T-helper 1 cell (primary cell): ENCODE measurements around the gene C1orf116.
"Not testable (repeated sequence)": the region's sequence is repeated elsewhere in the genome, so short reads cannot be mapped to it uniquely, and the experiment has no call there.

Source experiments
- DNase-seq, 5 donors: peaks; one replicate each; pipeline ENCODE4 v3.0.0-alpha.2; 2012 to 2020

The C1orf116 gene

GRCh38 chr1:207058878-207059867 lies 26.6 kb upstream of the C1orf116 start:
- no peak for DNase-seq

GRCh38 chr1:207058252-207058651 lies 25.7 kb upstream of the C1orf116 start:
- no peak for DNase-seq

GRCh38 chr1:207056673-207057072 lies 24.1 kb upstream of the C1orf116 start:
- no peak for DNase-seq

- no peak for DNase-seq
Observed at GRCh38 chr1:207055386-207056001, 22.9 kb upstream of the C1orf116 start.

- no peak for DNase-seq
Observed at GRCh38 chr1:207054491-207054890, 21.9 kb upstream of the C1orf116 start.

GRCh38 chr1:207052911-207053769 lies 20.6 kb upstream of the C1orf116 start, which contains the start of gene PFKFB2:
TSS of gene PFKFB2 (plus strand) at chr1:207053275. CDS start at chr1:207054718, 1,443 bp downstream.
- peak; percentile 90 to 94 (median 91) for DNase-seq

GRCh38 chr1:207051191-207051943 lies 18.8 kb upstream of the C1orf116 start, which contains the start of gene YOD1:
TSS of gene YOD1 (minus strand) at chr1:207051208. CDS start at chr1:207051030, 178 bp downstream.
- DNase-seq, result no peak

GRCh38 chr1:207050480-207051190 lies 18.1 kb upstream of the C1orf116 start:
- DNase-seq, result peak; percentile 71 to 91 (median 87)

- peak in 4 of 5 donors; percentile 25 to 63 (median 44) for DNase-seq
Observed at GRCh38 chr1:207049974-207050391, 17.4 kb upstream of the C1orf116 start.

- DNase-seq, result no peak
Observed at GRCh38 chr1:207049514-207049913, 17.0 kb upstream of the C1orf116 start.

- DNase-seq, result no peak
Observed at GRCh38 chr1:207049054-207049453, 16.5 kb upstream of the C1orf116 start.

- no peak for DNase-seq
Observed at GRCh38 chr1:207048041-207048440, 15.5 kb upstream of the C1orf116 start.

- no peak for DNase-seq
Observed at GRCh38 chr1:207047505-207047904, 14.9 kb upstream of the C1orf116 start.

- no peak for DNase-seq
Observed at GRCh38 chr1:207045453-207045852, 12.9 kb upstream of the C1orf116 start.

- not testable (repeated sequence) for DNase-seq
Observed at GRCh38 chr1:207041397-207041796, 8.8 kb upstream of the C1orf116 start.

GRCh38 chr1:207040181-207040533 lies 7.6 kb upstream of the C1orf116 start:
- no peak for DNase-seq

GRCh38 chr1:207039380-207040180 lies 7.0 kb upstream of the C1orf116 start:
- DNase-seq, result no peak

GRCh38 chr1:207036865-207037264 lies 4.3 kb upstream of the C1orf116 start:
- no peak for DNase-seq

- DNase-seq, result no peak
Observed at GRCh38 chr1:207035877-207036551, 3.5 kb upstream of the C1orf116 start.

GRCh38 chr1:207034998-207035397 lies 2.4 kb upstream of the C1orf116 start:
- DNase-seq, result no peak
